Central memory CD8-positive, alpha-beta T cell (primary cell): ENCODE results near the gene ZNF311.

ENCODE experiments used
- ATAC-seq: fragments of 150-1000 bp; cut with Tn5 transposase; replicated peaks from 2 replicates; pipeline ENCODE4 v1.10.0; 2022; ENCODE audit warnings: mild to moderate bottlenecking, moderate FRiP score, moderate number of reproducible peaks; ENCODE audit not compliant: poor library complexity, severe bottlenecking; ENCODE audit errors: extremely low read depth
- DNase-seq, 2 donors: peaks; one replicate each; pipeline ENCODE4 v3.0.0; 2021; ENCODE audit warnings: low spot score in 2 of 2
- H3K27ac Mint-ChIP-seq: one replicate; pipeline ENCODE4 v1.8.0; 2022; ENCODE audit warnings: low read depth, mild to moderate bottlenecking, moderate library complexity, mixed read lengths
- H3K27me3 Mint-ChIP-seq: one replicate; pipeline ENCODE4 v1.8.0; 2022; ENCODE audit warnings: mixed read lengths
- H3K36me3 Mint-ChIP-seq: one replicate; pipeline ENCODE4 v1.8.0; 2022; ENCODE audit warnings: mild to moderate bottlenecking, moderate library complexity, mixed read lengths; ENCODE audit not compliant: insufficient read depth
- H3K4me1 Mint-ChIP-seq: one replicate; pipeline ENCODE4 v1.8.0; 2022; ENCODE audit warnings: mixed read lengths
- H3K4me3 Mint-ChIP-seq: one replicate; pipeline ENCODE4 v1.8.0; 2022; ENCODE audit warnings: mild to moderate bottlenecking, moderate library complexity, mixed read lengths
- H3K9me3 Mint-ChIP-seq: one replicate; pipeline ENCODE4 v1.8.0; 2022; ENCODE audit warnings: mixed read lengths

ZNF311 gene

DNA sequence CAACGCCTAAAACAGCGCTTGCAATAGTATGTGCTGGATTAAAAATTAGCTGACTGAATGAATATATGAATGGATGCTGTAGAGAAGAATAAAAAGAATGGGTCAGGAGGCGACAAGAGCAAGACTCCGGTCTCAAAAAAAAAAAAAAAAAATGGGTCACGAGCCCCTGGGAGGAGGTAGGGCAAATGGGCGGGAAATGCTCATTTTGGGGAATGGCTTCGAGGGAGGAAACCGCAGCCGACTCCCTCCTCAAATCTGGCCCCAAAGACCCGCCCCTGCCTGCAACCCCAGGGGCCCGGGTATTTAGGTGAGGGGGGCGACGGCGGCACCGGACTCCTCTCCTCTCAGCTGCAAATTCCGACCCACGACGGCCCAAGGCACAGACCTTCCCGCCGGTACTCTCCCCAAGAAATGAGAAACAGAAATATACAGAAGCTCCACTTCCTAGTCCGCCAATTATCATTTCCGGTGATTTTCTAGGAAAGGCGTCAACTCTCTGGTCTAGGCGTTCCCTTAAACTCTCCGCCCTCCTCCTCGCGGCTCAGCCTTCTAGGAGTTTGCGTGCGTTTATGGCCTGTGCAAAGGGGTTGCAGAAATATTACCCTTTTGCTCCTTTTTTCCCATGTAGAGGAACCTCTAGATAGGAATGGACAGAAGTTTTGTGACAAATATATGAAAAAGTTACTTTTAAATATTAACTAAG lies at the start of gene ZNF311:
Gene ZNF311 (minus strand): TSS at position 133 of the 703 bp plus-strand sequence. CDS start 1,361 bp downstream, outside the sequence.
- Mint-ChIP-seq H3K36me3 (peaks cover 4% of the 10 kb centered on the region), H3K4me1 (no peaks in the 10 kb centered on the region), H3K27me3 (peaks cover 59% of the 10 kb centered on the region), H3K9me3 (no peaks in the 10 kb centered on the region), H3K4me3 (peak within 1 kb of the TSS; percentile 76), H3K27ac (no peak within 1 kb of the TSS)
- ATAC-seq (no peak), DNase-seq (no peak)

DNA sequence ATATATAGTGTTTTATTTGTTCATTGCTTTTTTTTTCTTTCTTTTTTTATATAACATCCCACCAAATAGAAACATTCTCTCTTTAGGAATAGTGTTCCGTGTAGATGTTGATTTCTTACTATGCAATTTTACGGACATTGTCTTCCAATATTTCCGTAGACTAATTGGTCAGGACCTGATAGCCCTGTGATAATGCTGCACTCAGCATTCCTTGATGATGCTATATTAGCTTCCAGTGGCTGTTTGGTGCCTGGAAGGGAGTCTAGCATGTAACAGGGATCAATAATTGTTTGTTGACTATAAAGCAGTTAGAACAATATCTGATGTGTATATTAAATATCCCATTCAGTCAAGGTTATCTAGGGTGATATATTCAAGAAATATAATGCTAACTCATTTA lies 46.6 kb upstream of the ZNF311 start:
- no peak overlapping the region for H3K27ac Mint-ChIP-seq
- DNase-seq (no peak), ATAC-seq (no peak)
- H3K27me3 Mint-ChIP-seq: peaks cover 78% of the 10 kb centered on the region
- H3K4me3 Mint-ChIP-seq: no peak overlapping the region
- no peaks in the 10 kb centered on the region for H3K4me1 Mint-ChIP-seq
- no peaks in the 10 kb centered on the region for H3K36me3 Mint-ChIP-seq
- H3K9me3 Mint-ChIP-seq: no peaks in the 10 kb centered on the region

DNA sequence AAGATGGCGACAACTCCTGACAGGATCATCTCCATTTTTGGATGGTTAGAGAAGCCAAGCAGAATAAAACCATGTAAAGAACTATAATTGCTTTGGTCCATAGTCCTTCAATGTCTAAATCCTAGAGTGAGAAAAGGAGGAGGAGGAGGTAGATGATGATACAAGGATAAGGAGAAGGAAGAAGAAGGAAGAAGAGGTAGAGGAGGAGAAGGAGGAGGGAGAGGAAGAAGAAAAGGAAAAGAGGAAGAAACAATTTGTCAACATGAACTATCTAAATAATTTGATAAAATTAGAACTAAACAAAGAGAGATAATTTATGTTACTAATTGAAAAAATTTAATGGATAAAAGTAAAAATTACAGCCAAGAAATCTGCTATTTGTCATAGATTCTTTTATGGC lies 40.0 kb upstream of the ZNF311 start, which contains the start of gene OR2W1:
Gene OR2W1 (minus strand): TSS at position 101 of the 400 bp plus-strand sequence. CDS start 0 bp downstream, at position 101.
- H3K9me3 Mint-ChIP-seq: no peaks in the 10 kb centered on the region
- no peak within 1 kb of the TSS for H3K4me3 Mint-ChIP-seq
- H3K27ac Mint-ChIP-seq: no peak within 1 kb of the TSS
- no peaks in the 10 kb centered on the region for H3K36me3 Mint-ChIP-seq
- DNase-seq: no peak
- no peak for ATAC-seq
- H3K27me3 Mint-ChIP-seq: peaks cover 76% of the 10 kb centered on the region
- no peaks in the 10 kb centered on the region for H3K4me1 Mint-ChIP-seq

DNA sequence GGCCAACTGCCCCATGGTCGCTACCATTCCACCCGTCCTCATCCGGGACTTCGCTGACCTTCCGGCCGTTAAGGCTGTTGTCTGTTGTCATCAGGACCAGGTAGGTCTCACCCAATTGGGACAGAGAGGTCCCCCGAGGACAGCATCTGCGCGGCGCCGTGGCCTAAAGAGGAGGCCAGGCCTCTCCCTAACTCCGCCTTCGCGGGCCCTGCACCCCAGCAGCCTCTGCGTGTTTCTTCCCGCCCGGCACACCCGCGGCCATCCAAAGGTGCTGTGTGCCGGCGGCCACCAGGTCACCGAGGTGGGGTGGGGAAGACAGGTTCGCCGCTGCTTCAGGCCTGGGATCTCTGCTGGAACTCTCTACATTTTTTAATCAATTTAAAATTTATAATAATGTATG lies 30.8 kb upstream of the ZNF311 start:
- Mint-ChIP-seq H3K4me3 (no peak overlapping the region), H3K27ac (no peak overlapping the region), H3K36me3 (no peaks in the 10 kb centered on the region), H3K27me3 (peaks cover 77% of the 10 kb centered on the region), H3K9me3 (no peaks in the 10 kb centered on the region), H3K4me1 (no peaks in the 10 kb centered on the region)
- ATAC-seq: no peak
- DNase-seq: no peak

DNA sequence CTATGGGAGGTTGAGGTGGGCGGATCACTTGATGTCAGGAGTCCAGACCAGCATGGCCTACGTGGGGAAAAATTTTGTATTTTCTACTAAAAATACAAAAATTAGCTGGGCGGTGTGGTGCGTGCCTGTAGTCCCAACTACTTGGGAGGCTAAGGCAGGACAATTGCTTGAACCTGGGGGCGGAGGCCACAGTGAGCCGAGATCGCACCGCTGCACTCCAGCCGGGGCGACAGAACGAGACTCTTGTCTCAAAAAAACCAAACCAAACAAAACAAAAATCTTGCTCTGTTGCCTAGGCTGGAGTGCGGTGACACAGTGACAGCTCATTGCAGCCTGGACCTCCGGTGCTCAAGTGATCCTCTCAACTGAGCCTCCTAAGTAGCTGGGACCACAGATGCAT lies 23.7 kb upstream of the ZNF311 start:
- no peak overlapping the region for H3K27ac Mint-ChIP-seq
- peaks cover 76% of the 10 kb centered on the region for H3K27me3 Mint-ChIP-seq

DNA sequence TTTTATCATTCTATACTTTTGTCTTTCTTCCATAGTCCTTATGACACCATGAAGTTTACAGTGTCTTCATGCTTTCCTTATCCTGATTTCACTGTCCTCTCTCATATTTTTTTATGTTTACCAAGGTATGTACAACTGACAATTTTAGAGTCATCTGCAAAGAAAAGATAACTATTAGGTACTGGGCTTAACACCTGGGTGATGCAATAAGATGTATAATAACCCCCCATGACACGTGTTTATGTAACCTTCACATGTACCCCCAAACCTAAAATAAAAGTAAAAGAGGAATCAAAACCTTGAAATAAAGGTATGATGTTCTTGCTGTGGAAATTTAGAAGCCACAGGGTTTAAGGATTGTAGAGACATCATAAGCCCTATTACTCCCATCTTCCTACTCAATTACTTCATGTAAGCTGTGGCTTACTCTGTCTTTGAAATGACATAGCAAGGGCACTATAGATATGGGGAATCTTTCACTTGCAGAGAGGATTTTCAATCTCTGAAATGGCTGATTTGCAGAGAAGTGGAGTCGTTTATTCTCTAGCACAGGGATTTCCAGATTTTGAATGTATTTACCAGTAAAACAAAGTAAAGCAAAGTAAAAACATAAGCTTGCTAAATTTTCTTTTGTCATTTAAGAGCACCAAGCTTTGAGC lies 20.9 kb upstream of the ZNF311 start:
- no peaks in the 10 kb centered on the region for H3K4me1 Mint-ChIP-seq
- no peaks in the 10 kb centered on the region for H3K9me3 Mint-ChIP-seq
- ATAC-seq (no peak), DNase-seq (no peak)
- peaks cover 93% of the 10 kb centered on the region for H3K27me3 Mint-ChIP-seq
- H3K36me3 Mint-ChIP-seq: no peaks in the 10 kb centered on the region
- no peak overlapping the region for H3K27ac Mint-ChIP-seq
- H3K4me3 Mint-ChIP-seq: no peak overlapping the region

More for the DNA sequence above, 23.7 kb upstream of the ZNF311 start:
- ATAC-seq: no peak
- H3K9me3 Mint-ChIP-seq: no peaks in the 10 kb centered on the region
- DNase-seq: no peak
- H3K4me3 Mint-ChIP-seq: no peak overlapping the region
- H3K36me3 Mint-ChIP-seq: no peaks in the 10 kb centered on the region
- H3K4me1 Mint-ChIP-seq: no peaks in the 10 kb centered on the region

DNA sequence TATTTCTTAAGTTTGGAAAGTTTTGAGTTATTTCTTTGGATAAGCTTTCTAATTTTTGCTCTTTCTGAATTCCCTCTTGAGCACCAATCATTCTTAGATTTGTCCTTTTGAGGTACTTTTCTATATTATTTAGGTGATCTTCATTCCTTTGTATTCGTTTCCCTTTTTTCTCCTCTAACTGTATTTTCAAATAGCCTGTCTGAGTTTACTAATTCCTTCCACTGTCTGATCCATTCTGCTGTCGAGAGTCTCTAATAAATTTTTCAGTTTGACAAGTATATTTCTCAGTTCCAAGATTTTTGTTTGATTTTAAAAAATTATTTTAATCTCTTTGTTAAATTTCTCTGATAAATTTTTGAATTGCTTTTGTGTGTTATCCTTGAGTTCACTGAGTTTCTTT lies 16.3 kb upstream of the ZNF311 start:
- H3K27me3 Mint-ChIP-seq: peaks cover 71% of the 10 kb centered on the region
- no peak for ATAC-seq
- H3K9me3 Mint-ChIP-seq: no peaks in the 10 kb centered on the region
- H3K27ac Mint-ChIP-seq: no peak overlapping the region
- peaks cover 2% of the 10 kb centered on the region for H3K36me3 Mint-ChIP-seq
- H3K4me1 Mint-ChIP-seq: peaks cover 10% of the 10 kb centered on the region
- DNase-seq: no peak
- H3K4me3 Mint-ChIP-seq: no peak overlapping the region

DNA sequence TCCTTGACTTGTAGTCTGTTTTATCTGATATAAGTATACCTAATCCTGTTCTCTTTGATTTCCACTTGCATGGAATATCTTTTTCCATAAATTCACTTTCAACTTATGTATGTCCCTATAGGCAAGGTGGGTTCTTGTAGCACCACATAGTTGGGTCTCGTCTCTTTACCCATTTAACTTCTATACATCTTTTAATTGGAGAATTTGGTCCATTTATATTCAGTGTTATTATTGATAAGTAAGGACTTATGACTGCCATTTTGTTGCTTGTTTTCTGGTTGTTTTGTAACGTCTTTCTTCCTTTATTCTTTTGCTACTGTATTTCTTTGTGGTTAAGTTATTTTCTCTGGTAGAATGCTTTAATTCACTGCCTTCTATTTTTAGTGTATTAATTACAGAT lies 14.5 kb upstream of the ZNF311 start:
- DNase-seq (no peak), ATAC-seq (no peak)
- no peaks in the 10 kb centered on the region for H3K9me3 Mint-ChIP-seq
- no peak overlapping the region for H3K27ac Mint-ChIP-seq
- H3K4me1 Mint-ChIP-seq: peaks cover 20% of the 10 kb centered on the region
- H3K36me3 Mint-ChIP-seq: peaks cover 2% of the 10 kb centered on the region
- H3K27me3 Mint-ChIP-seq: peaks cover 59% of the 10 kb centered on the region
- no peak overlapping the region for H3K4me3 Mint-ChIP-seq

DNA sequence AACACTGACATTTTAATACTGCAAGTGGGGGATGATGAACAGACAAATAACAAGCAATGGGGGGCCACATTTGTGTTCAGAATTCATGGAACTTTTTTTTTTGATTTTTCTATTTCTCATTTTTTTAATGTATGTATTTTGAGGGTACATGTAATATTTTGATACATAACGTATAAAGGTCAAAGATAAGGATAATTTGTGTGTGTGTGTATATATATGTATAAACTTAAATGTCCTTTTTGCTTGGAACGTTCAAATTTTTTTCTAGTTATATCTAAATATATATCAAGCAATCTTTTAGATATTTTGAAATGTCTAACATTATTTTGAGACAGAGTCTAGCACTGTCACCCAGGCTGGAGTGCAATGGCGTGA lies 12.3 kb upstream of the ZNF311 start:
- H3K27ac Mint-ChIP-seq: no peak overlapping the region

DNA sequence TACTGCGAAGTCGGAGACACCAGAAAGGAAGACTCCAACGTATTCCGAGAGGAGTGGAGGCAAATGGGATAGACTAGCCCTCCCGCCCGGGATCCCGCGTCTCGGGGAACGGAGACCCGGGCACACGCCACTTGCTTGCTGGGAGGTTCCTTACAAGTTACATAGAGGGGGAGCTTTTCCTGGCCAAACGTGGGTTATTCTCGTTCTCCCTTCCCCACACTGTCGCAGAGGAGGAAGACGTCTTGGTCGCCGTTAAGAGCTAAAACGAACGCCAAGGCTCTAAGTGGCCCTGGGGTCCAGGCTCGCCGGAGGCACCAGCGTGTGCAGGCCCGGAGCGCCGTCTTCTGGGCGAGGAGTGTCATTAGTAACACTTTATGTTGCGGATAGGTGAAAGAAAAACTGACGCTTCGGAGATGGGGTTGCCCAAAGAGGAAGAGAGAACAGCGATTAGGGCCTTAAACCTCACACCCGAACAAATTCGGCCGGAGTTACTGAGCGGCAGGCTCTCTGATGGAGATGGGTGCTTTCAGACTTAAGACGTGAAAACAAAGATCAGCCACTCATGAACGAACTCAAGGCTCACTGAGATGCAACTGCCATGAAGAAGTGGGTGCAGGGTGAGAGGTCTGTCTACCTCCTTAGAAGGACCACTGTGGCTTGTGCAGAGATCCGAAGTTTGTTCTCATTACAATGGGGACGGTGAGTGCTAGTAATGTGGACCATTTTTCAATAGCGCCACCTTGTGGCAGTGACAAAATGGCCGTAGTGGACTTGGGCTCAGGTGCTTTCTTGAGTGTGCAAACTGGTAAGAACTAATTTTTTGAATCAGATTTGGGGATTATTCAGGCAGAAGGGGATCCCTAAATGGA lies 11.7 kb upstream of the ZNF311 start:
- Mint-ChIP-seq H3K9me3 (no peaks in the 10 kb centered on the region), H3K27me3 (peaks cover 57% of the 10 kb centered on the region), H3K36me3 (peaks cover 2% of the 10 kb centered on the region), H3K27ac (peak overlapping the region; percentile 17), H3K4me3 (peak overlapping the region; percentile 88), H3K4me1 (peaks cover 20% of the 10 kb centered on the region)
- peak; percentile 89 for ATAC-seq
- DNase-seq: peak; percentile 71 to 81

More for the DNA sequence above, 12.3 kb upstream of the ZNF311 start:
- peaks cover 20% of the 10 kb centered on the region for H3K4me1 Mint-ChIP-seq
- no peak for DNase-seq
- no peaks in the 10 kb centered on the region for H3K9me3 Mint-ChIP-seq
- H3K36me3 Mint-ChIP-seq: peaks cover 2% of the 10 kb centered on the region
- no peak for ATAC-seq
- peak overlapping the region; percentile 88 for H3K4me3 Mint-ChIP-seq
- peaks cover 57% of the 10 kb centered on the region for H3K27me3 Mint-ChIP-seq

DNA sequence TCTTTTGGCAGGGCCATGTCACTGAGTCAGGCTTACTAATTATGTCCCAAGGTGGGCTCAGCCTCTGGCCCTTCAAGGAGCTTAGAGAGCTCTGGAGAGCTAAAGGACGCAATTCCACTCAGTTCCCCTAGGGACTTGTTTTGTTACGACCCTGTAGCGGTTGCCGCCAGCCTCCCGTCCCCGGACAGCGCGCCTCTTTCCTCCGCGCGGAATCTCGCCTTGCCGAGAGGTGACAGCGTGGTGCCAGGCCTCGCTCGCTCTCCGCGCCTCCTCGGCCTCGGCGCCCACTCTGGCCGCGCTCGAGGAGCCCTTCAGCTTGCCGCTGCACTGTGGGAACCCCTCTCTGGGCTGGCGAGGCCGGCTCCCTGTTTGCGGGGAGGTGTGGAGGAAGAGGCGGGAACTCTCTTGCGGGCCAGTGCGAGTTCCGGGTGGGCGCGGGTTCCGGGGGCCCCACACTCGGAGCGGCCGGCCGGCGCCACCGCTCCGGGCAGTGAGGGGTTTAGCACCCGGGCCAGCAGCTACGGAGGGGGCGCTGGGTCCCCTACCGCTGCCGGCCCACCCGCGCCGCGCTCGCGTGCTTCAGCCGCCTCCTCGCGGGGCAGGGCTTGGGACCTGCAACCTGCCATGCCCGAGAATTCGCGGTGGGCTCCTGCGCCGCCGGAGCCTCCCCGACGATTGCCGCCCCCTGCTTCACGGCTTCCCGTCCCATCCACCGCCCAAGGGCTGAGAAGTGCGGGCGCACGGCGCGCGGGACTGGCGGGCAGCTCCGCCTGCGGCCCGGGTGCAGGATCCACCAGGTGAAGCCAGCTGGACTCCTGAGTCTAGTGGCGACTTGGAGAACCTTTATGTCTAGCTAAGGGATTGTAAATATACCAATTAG lies 9.9 kb upstream of the ZNF311 start:
- no peak for DNase-seq
- Mint-ChIP-seq H3K27me3 (peaks cover 58% of the 10 kb centered on the region), H3K4me1 (peaks cover 27% of the 10 kb centered on the region), H3K9me3 (no peaks in the 10 kb centered on the region), H3K36me3 (peaks cover 4% of the 10 kb centered on the region), H3K27ac (no peak overlapping the region), H3K4me3 (no peak overlapping the region)
- ATAC-seq: no peak

DNA sequence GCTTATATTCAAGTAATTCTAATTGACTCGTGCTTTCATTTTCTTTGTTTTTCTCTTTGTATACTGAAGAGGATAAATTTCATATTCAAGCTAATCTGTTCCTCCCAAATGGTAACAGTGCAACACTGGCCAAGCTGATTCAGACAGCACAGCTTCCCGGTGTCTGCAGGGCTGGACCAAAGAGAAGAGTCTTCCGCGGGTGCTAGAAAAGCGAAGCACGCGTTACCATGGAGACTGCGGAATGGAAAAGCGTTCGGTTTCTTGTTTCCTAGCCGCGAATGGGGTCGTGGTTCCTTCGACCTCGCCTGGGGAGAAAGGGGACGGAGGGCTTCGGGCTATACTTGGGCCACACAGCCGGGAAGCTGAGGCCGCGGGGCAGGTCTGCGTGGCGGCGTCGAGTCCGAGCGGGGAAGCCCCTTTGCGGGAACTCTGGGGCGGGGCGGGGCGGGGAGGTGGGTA lies 6.2 kb upstream of the ZNF311 start:
- Mint-ChIP-seq H3K9me3 (no peaks in the 10 kb centered on the region), H3K27ac (no peak overlapping the region), H3K4me1 (peaks cover 15% of the 10 kb centered on the region), H3K4me3 (peak overlapping the region; percentile 73), H3K36me3 (peaks cover 5% of the 10 kb centered on the region), H3K27me3 (peaks cover 73% of the 10 kb centered on the region)
- ATAC-seq (peak; percentile 43), DNase-seq (no peak)
